ENCODE measurements around the gene GLIPR1.
"Not testable (repeated sequence)": the region's sequence is repeated elsewhere in the genome, so short reads cannot be mapped to it uniquely, and the experiment has no call there.

GLIPR1 gene

GRCh38 chr12:75452675-75453330, 27.8 kb upstream of the GLIPR1 start:
- Mint-ChIP-seq H3K36me3 (ENCODE audit: low read depth) (peaks cover 5% of the 10 kb centered on the region), H3K27ac (no peak overlapping the region), H3K9me3 (peaks cover 6% of the 10 kb centered on the region), H3K4me1 (ENCODE audit: low read depth) (peaks cover 18% of the 10 kb centered on the region), H3K4me3 (no peak overlapping the region), H3K27me3 (no peaks in the 10 kb centered on the region)
- intact Hi-C loops (cut with micrococcal nuclease), result no loop called here

- Mint-ChIP-seq H3K36me3 (ENCODE audit: low read depth) (peaks cover 16% of the 10 kb centered on the region), H3K27ac (peak overlapping the region; percentile 43), H3K4me1 (ENCODE audit: low read depth) (peaks cover 18% of the 10 kb centered on the region), H3K27me3 (no peaks in the 10 kb centered on the region), H3K4me3 (no peak overlapping the region), H3K9me3 (peaks cover 32% of the 10 kb centered on the region)
- intact Hi-C loops (cut with micrococcal nuclease), result no loop called here
Measured at GRCh38 chr12:75455839-75456238, 24.7 kb upstream of the GLIPR1 start.

GRCh38 chr12:75457191-75457590, 23.4 kb upstream of the GLIPR1 start:
- Mint-ChIP-seq H3K9me3 (peaks cover 32% of the 10 kb centered on the region), H3K4me1 (ENCODE audit: low read depth) (peaks cover 18% of the 10 kb centered on the region), H3K4me3 (no peak overlapping the region), H3K27ac (no peak overlapping the region), H3K36me3 (ENCODE audit: low read depth) (peaks cover 16% of the 10 kb centered on the region), H3K27me3 (no peaks in the 10 kb centered on the region)
- intact Hi-C loops (cut with micrococcal nuclease), result no loop called here

- H3K27me3 Mint-ChIP-seq; intact Hi-C loops (cut with micrococcal nuclease); H3K27ac Mint-ChIP-seq; H3K4me3 Mint-ChIP-seq: not testable (repeated sequence)
- Mint-ChIP-seq H3K36me3 (ENCODE audit: low read depth) (peaks cover 16% of the 10 kb centered on the region), H3K4me1 (ENCODE audit: low read depth) (peaks cover 18% of the 10 kb centered on the region), H3K9me3 (peaks cover 32% of the 10 kb centered on the region)
Measured at GRCh38 chr12:75457866-75458265, 22.7 kb upstream of the GLIPR1 start.

- Mint-ChIP-seq H3K4me1 (ENCODE audit: low read depth) (peaks cover 11% of the 10 kb centered on the region), H3K9me3 (peaks cover 32% of the 10 kb centered on the region), H3K4me3 (no peak overlapping the region), H3K27me3 (no peaks in the 10 kb centered on the region), H3K27ac (no peak overlapping the region), H3K36me3 (ENCODE audit: low read depth) (peaks cover 16% of the 10 kb centered on the region)
- intact Hi-C loops (cut with micrococcal nuclease), result no loop called here
Measured at GRCh38 chr12:75459755-75460154, 20.8 kb upstream of the GLIPR1 start.

- H3K4me3 Mint-ChIP-seq, result no peak overlapping the region
Measured at GRCh38 chr12:75460204-75460603, 20.4 kb upstream of the GLIPR1 start.

GRCh38 chr12:75471902-75472890, 8.4 kb upstream of the GLIPR1 start:
- peaks cover 7% of the 10 kb centered on the region for H3K9me3 Mint-ChIP-seq
- H3K27me3 Mint-ChIP-seq, result no peaks in the 10 kb centered on the region
- peaks cover 40% of the 10 kb centered on the region for H3K4me1 Mint-ChIP-seq (ENCODE audit: low read depth)
- intact Hi-C loops (cut with micrococcal nuclease), result loop anchor here (1.0 kb wide), 1 partner anchor 9 kb away; no protein-coding TSS in a partner anchor
- H3K4me3 Mint-ChIP-seq, result peak overlapping the region; percentile 17
- peak overlapping the region; percentile 65 for H3K27ac Mint-ChIP-seq
- H3K36me3 Mint-ChIP-seq (ENCODE audit: low read depth), result peaks cover 4% of the 10 kb centered on the region

More at GRCh38 chr12:75460204-75460603, 20.4 kb upstream of the GLIPR1 start:
- H3K9me3 Mint-ChIP-seq, result peaks cover 32% of the 10 kb centered on the region
- peaks cover 16% of the 10 kb centered on the region for H3K36me3 Mint-ChIP-seq (ENCODE audit: low read depth)
- no peak overlapping the region for H3K27ac Mint-ChIP-seq
- intact Hi-C loops (cut with micrococcal nuclease), result no loop called here
- H3K27me3 Mint-ChIP-seq, result no peaks in the 10 kb centered on the region
- H3K4me1 Mint-ChIP-seq (ENCODE audit: low read depth), result peaks cover 11% of the 10 kb centered on the region

- H3K4me1 Mint-ChIP-seq (ENCODE audit: low read depth), result peaks cover 50% of the 10 kb centered on the region
- H3K4me3 Mint-ChIP-seq, result no peak overlapping the region
- H3K27me3 Mint-ChIP-seq, result no peaks in the 10 kb centered on the region
- peaks cover 7% of the 10 kb centered on the region for H3K9me3 Mint-ChIP-seq
- H3K27ac Mint-ChIP-seq, result peak overlapping the region; percentile 19
- intact Hi-C loops (cut with micrococcal nuclease), result no loop called here
- peaks cover 4% of the 10 kb centered on the region for H3K36me3 Mint-ChIP-seq (ENCODE audit: low read depth)
Measured at GRCh38 chr12:75474116-75474515, 6.4 kb upstream of the GLIPR1 start.

- intact Hi-C loops (cut with micrococcal nuclease), result no loop called here
- Mint-ChIP-seq H3K4me1 (ENCODE audit: low read depth) (peaks cover 51% of the 10 kb centered on the region), H3K27ac (no peak overlapping the region)
Measured at GRCh38 chr12:75476071-75476470, 4.5 kb upstream of the GLIPR1 start.

GRCh38 chr12:75477137-75477536, 3.4 kb upstream of the GLIPR1 start:
- no peaks in the 10 kb centered on the region for H3K27me3 Mint-ChIP-seq
- H3K27ac Mint-ChIP-seq, result no peak overlapping the region
- no peak overlapping the region for H3K4me3 Mint-ChIP-seq
- intact Hi-C loops (cut with micrococcal nuclease), result no loop called here
- no peaks in the 10 kb centered on the region for H3K9me3 Mint-ChIP-seq
- H3K4me1 Mint-ChIP-seq (ENCODE audit: low read depth), result peaks cover 42% of the 10 kb centered on the region
- peaks cover 9% of the 10 kb centered on the region for H3K36me3 Mint-ChIP-seq (ENCODE audit: low read depth)

More at GRCh38 chr12:75476071-75476470, 4.5 kb upstream of the GLIPR1 start:
- H3K36me3 Mint-ChIP-seq (ENCODE audit: low read depth), result no peaks in the 10 kb centered on the region
- no peaks in the 10 kb centered on the region for H3K27me3 Mint-ChIP-seq
- H3K4me3 Mint-ChIP-seq, result no peak overlapping the region
- H3K9me3 Mint-ChIP-seq, result no peaks in the 10 kb centered on the region

- peaks cover 45% of the 10 kb centered on the region for H3K4me1 Mint-ChIP-seq (ENCODE audit: low read depth)
- H3K27me3 Mint-ChIP-seq, result no peaks in the 10 kb centered on the region
- intact Hi-C loops (cut with micrococcal nuclease), result no loop called here
- peak overlapping the region; percentile 26 for H3K4me3 Mint-ChIP-seq
- peak overlapping the region; percentile 88 for H3K27ac Mint-ChIP-seq
- peaks cover 12% of the 10 kb centered on the region for H3K36me3 Mint-ChIP-seq (ENCODE audit: low read depth)
- H3K9me3 Mint-ChIP-seq, result no peaks in the 10 kb centered on the region
Measured at GRCh38 chr12:75478116-75478794, 2.3 kb upstream of the GLIPR1 start.

GRCh38 chr12:75479963-75480461, 543 bp upstream of the GLIPR1 start:
- intact Hi-C loops (cut with micrococcal nuclease), result loop anchor here (2.0 kb wide), 2 partner anchors 31 to 89 kb away; partner anchors contain the start of genes GLIPR1L2 and KRR1
- peaks cover 30% of the 10 kb centered on the region for H3K36me3 Mint-ChIP-seq (ENCODE audit: low read depth)
- H3K27me3 Mint-ChIP-seq, result no peaks in the 10 kb centered on the region
- peak overlapping the region; percentile 88 for H3K27ac Mint-ChIP-seq
- H3K4me1 Mint-ChIP-seq (ENCODE audit: low read depth), result peaks cover 45% of the 10 kb centered on the region
- H3K4me3 Mint-ChIP-seq, result peak overlapping the region; percentile 84
- H3K9me3 Mint-ChIP-seq, result no peaks in the 10 kb centered on the region

- Mint-ChIP-seq H3K4me3 (peak overlapping the region; percentile 84), H3K9me3 (no peaks in the 10 kb centered on the region), H3K4me1 (ENCODE audit: low read depth) (peaks cover 45% of the 10 kb centered on the region), H3K27ac (peak overlapping the region; percentile 88), H3K36me3 (ENCODE audit: low read depth) (peaks cover 32% of the 10 kb centered on the region), H3K27me3 (no peaks in the 10 kb centered on the region)
- intact Hi-C loops (cut with micrococcal nuclease), result loop anchor here (1.0 to 2.0 kb wide), 3 partner anchors 9 to 90 kb away; partner anchors contain the start of genes GLIPR1L2 and KRR1
Measured at GRCh38 chr12:75481013-75481705, 604 bp downstream of the GLIPR1 start.
